ENCODE data around the gene C1QC. TPM values are rescaled to one million over a fixed set of nuclear protein-coding genes. Genes with fewer than 3 reads are reported as not detected.

C1QC gene
- polyA plus RNA-seq, 1 donor = 79.1 TPM

DNA sequence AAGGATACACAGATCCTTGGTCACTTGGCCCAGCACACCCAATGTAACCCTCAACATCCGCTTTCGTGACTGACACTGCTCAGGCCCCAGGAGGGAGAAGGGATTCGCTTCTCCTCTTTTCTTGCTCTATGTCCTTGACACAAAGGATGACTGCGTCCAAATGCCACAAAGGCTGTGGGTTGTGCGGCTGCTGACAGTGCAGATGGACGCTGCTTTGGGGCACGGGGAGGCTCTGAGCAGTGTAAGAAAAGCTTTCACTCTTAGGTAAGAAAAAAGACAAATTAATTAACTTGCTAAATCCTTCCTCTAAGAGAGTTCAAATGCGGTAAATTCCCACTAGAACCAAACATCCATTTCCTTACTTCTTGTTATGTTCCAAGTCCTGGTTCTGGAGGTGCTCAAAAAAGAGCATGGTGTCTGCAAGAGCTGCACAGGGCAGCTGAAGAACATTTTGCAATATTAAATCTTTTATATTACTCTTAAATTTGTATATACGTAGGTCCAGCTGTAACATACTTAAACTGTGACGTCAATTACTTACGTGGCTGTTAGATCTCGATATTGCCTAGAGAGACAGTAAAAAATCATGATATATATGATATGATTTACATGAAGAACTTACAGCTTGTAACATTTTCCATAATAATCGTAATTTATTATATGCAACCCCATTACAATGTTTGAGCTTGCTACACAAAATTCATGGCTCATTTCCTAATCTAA, 47.8 kb downstream of the C1QC start:
- Histone ChIP-seq H3K27me3 (ENCODE audit: control insufficient read depth, insufficient read depth, low read length) (no peaks in the 10 kb centered on the region), H3K27ac (ENCODE audit: low read length) (no peak overlapping the region), H3K9me3 (ENCODE audit: control insufficient read depth, low read depth, low read length) (no peaks in the 10 kb centered on the region), H3K36me3 (ENCODE audit: control insufficient read depth, insufficient read depth, low read length) (no peaks in the 10 kb centered on the region), H3K4me1 (ENCODE audit: control insufficient read depth, insufficient read depth, low read length) (peaks cover 5% of the 10 kb centered on the region), H3K4me3 (ENCODE audit: low read length) (no peak overlapping the region)
- WGBS (ENCODE audit: insufficient coverage, low lambda C conversion rate) = 85% methylated on average over 5 of the region's 13 CpGs
- DNase-seq = no peak

DNA sequence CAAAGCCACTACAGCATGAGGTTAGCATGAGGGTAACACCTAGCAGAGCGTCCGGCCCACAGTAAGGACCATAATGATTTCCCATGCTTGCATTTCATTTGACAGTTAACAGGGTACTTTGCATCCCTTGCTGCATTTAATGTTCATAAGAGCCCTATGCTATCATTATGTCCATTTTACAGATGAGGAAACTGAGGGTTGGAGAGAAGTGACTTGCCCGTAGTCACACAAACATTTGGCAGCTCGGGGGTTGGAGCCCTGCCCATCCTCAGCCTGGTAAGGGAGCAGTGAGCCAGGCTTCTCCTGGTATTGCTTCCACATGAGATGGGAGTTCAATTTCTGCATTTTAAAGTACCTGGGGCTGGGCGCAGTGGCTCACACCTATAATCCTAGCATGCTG, 50.7 kb downstream of the C1QC start:
- no peak overlapping the region for H3K4me3 ChIP-seq (ENCODE audit: low read length)
- no peak overlapping the region for H3K27ac ChIP-seq (ENCODE audit: low read length)
- H3K9me3 ChIP-seq (ENCODE audit: control insufficient read depth, low read depth, low read length) = no peaks in the 10 kb centered on the region
- H3K4me1 ChIP-seq (ENCODE audit: control insufficient read depth, insufficient read depth, low read length) = peaks cover 13% of the 10 kb centered on the region
- no peak for DNase-seq
- no peaks in the 10 kb centered on the region for H3K36me3 ChIP-seq (ENCODE audit: control insufficient read depth, insufficient read depth, low read length)
- no peaks in the 10 kb centered on the region for H3K27me3 ChIP-seq (ENCODE audit: control insufficient read depth, insufficient read depth, low read length)
- no CpG with 5 or more reads among the region's 5 CpGs for WGBS (ENCODE audit: insufficient coverage, low lambda C conversion rate)

DNA sequence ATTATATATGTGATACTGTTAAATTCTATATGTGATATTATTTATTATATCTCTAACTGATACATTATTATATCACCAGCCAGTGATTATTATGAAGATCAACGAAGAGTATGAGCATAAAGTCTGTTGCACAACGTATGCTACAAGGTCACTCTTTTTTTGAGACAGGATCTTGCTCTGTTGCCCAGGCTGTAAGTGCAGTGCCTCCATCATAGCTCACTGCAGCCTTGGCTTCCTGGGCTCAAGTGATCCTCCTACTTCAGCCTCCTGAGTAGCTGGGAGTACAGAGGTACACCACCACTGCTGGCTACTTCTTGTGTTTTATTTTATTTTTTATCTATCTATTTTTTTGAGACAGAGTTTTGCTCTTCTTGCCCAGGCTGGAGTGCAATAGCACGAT, 53.2 kb downstream of the C1QC start:
- H3K36me3 ChIP-seq (ENCODE audit: control insufficient read depth, insufficient read depth, low read length) = no peaks in the 10 kb centered on the region
- no peak overlapping the region for H3K27ac ChIP-seq (ENCODE audit: low read length)
- H3K27me3 ChIP-seq (ENCODE audit: control insufficient read depth, insufficient read depth, low read length) = no peaks in the 10 kb centered on the region
- no peak for DNase-seq
- no peaks in the 10 kb centered on the region for H3K9me3 ChIP-seq (ENCODE audit: control insufficient read depth, low read depth, low read length)
- 80% methylated on average over 1 of the region's 3 CpGs for WGBS (ENCODE audit: insufficient coverage, low lambda C conversion rate)
- H3K4me3 ChIP-seq (ENCODE audit: low read length) = no peak overlapping the region
- peaks cover 18% of the 10 kb centered on the region for H3K4me1 ChIP-seq (ENCODE audit: control insufficient read depth, insufficient read depth, low read length)

Other genes with a start within 250 kb of the C1QC start
- gene ZBTB40, start 191.8 kb upstream of the C1QC start, polyA plus RNA-seq = 14.8 TPM
- gene EPHA8, start 80.1 kb upstream of the C1QC start, polyA plus RNA-seq = 0.57 TPM
- gene C1QA, start 7.0 kb upstream of the C1QC start, polyA plus RNA-seq = 91.7 TPM
- gene C1QB, start 9.6 kb downstream of the C1QC start, polyA plus RNA-seq = 73.0 TPM
- gene EPHB2, start 67.2 kb downstream of the C1QC start, polyA plus RNA-seq = 37.6 TPM